HG03469 (cell line): ENCODE results near the gene YDJC.
"Not testable (repeated sequence)": the region's sequence is repeated elsewhere in the genome, so short reads cannot be mapped to it uniquely, and the experiment has no call there.

Source experiments
- ATAC-seq: cut with Tn5 transposase; IDR thresholded peaks from one replicate; pipeline ENCODE4 v1.9.1; 2021; ENCODE audit warnings: mild to moderate bottlenecking, moderate library complexity, moderate number of reproducible peaks; ENCODE audit not compliant: unreplicated experiment

YDJC gene

GRCh38 chr22:21582801-21583740 lies 46.8 kb downstream of the YDJC start:
- ATAC-seq: no peak

GRCh38 chr22:21581009-21581713 lies 48.7 kb downstream of the YDJC start:
- ATAC-seq: not testable (repeated sequence)

- not testable (repeated sequence) for ATAC-seq
These were observed 49.2 kb downstream of the YDJC start for GRCh38 chr22:21580623-21581007.

- no peak for ATAC-seq
These were observed 50.4 kb downstream of the YDJC start for GRCh38 chr22:21579474-21579851.
